Colonic mucosa (tissue), 4 donors: ENCODE measurements around the gene TRIM62. TPM values are rescaled to one million over a fixed set of nuclear protein-coding genes. Genes with fewer than 3 reads are reported as not detected.

Experiments
- DNase-seq: peaks from one replicate; pipeline ENCODE4 v3.0.0-alpha.2; 2020
- H3K27ac ChIP-seq: fragments of 200-600 bp; one replicate; pipeline ENCODE4 v1.8.0; 2021
- H3K27me3 ChIP-seq: fragments of 200-600 bp; one replicate; pipeline ENCODE4 v1.8.0; 2021
- H3K36me3 ChIP-seq: fragments of 200-600 bp; one replicate; pipeline ENCODE4 v1.8.0; 2021
- H3K4me1 ChIP-seq: fragments of 200-600 bp; one replicate; pipeline ENCODE4 v1.8.0; 2021; ENCODE audit warnings: mild to moderate bottlenecking
- H3K4me3 ChIP-seq: fragments of 200-600 bp; one replicate; pipeline ENCODE4 v1.8.0; 2021
- H3K9ac ChIP-seq, 2 donors: one replicate each; pipeline ENCODE4 v1.7.0; 2013; ENCODE audit warnings: control low read depth in 2 of 2, low read depth in 2 of 2, low read length in 2 of 2
- H3K9me3 ChIP-seq: fragments of 200-600 bp; one replicate; pipeline ENCODE4 v1.8.0; 2021
- CTCF ChIP-seq: fragments of 200-600 bp; IDR thresholded peaks from one replicate; pipeline ENCODE4 v1.8.0; 2022; ENCODE audit warnings: antibody characterized with exemption, mild to moderate bottlenecking
- intact Hi-C: fragments of 100-400 bp; cut with DNase I; formaldehyde crosslinking; loops from one replicate; pipeline ENCODE4 v1.14.1; 2022
- total RNA-seq, 2 donors: library from RNA; stranded (reverse); fragmentation: NEBNext Ultra II Directional in 1 of 2; extraction: Animal tissue kit (Norgen Biotek cat#: 25700) in 1 of 2; gene quantifications; one replicate each; pipeline ENCODE4 v1.2.1, GENCODE V29; 2021
- donor health status: healthy.
- donor health status: DM: no; HTN: no; CAD: no.
- donor health status: DM: no; HTN: no; CAD: no.

TRIM62 gene
- total RNA-seq, 2 donors from 2014 or later: 4.9 to 6.2 TPM

GRCh38 chr1:33222381-33222780 lies 40.5 kb upstream of the TRIM62 start:
- intact Hi-C loops: no loop called here
- Histone ChIP-seq H3K27ac (no peak overlapping the region), H3K36me3 (no peaks in the 10 kb centered on the region), H3K9ac (no peak overlapping the region), H3K9me3 (no peaks in the 10 kb centered on the region), H3K4me3 (no peak overlapping the region), H3K27me3 (no peaks in the 10 kb centered on the region), H3K4me1 (no peaks in the 10 kb centered on the region)
- TF ChIP-seq CTCF: no peak
- no peak for DNase-seq

GRCh38 chr1:33221385-33221758 lies 39.5 kb upstream of the TRIM62 start:
- intact Hi-C loops: no loop called here
- Histone ChIP-seq H3K27ac (no peak overlapping the region), H3K4me1 (no peaks in the 10 kb centered on the region), H3K4me3 (no peak overlapping the region), H3K9ac (no peak overlapping the region), H3K27me3 (no peaks in the 10 kb centered on the region), H3K9me3 (no peaks in the 10 kb centered on the region), H3K36me3 (no peaks in the 10 kb centered on the region)
- TF ChIP-seq CTCF: no peak
- DNase-seq: no peak

- no peak for DNase-seq
- H3K4me3 ChIP-seq: no peak overlapping the region
- intact Hi-C loops: no loop called here
- no peaks in the 10 kb centered on the region for H3K36me3 ChIP-seq
- H3K4me1 ChIP-seq: no peaks in the 10 kb centered on the region
- TF ChIP-seq CTCF: no peak
- no peak overlapping the region for H3K9ac ChIP-seq
- no peak overlapping the region for H3K27ac ChIP-seq
- no peaks in the 10 kb centered on the region for H3K27me3 ChIP-seq
- H3K9me3 ChIP-seq: no peaks in the 10 kb centered on the region
Observed at GRCh38 chr1:33220676-33221384, 39.0 kb upstream of the TRIM62 start.

- Histone ChIP-seq H3K4me1 (no peaks in the 10 kb centered on the region), H3K4me3 (no peak overlapping the region), H3K9ac (no peak overlapping the region), H3K27me3 (no peaks in the 10 kb centered on the region), H3K36me3 (no peaks in the 10 kb centered on the region), H3K27ac (no peak overlapping the region), H3K9me3 (no peaks in the 10 kb centered on the region)
- TF ChIP-seq CTCF: no peak
- no peak for DNase-seq
- intact Hi-C loops: loop anchor here (5.0 kb wide), 1 partner anchor 147 kb away; no protein-coding TSS in a partner anchor
Observed at GRCh38 chr1:33219886-33220661, 38.2 kb upstream of the TRIM62 start.

GRCh38 chr1:33211972-33212371 lies 30.1 kb upstream of the TRIM62 start:
- Histone ChIP-seq H3K27me3 (no peaks in the 10 kb centered on the region), H3K4me3 (no peak overlapping the region), H3K27ac (no peak overlapping the region), H3K9ac (no peak overlapping the region), H3K36me3 (no peaks in the 10 kb centered on the region), H3K9me3 (no peaks in the 10 kb centered on the region), H3K4me1 (no peaks in the 10 kb centered on the region)
- no peak for DNase-seq
- intact Hi-C loops: no loop called here
- no peak for TF ChIP-seq CTCF
